Lung (tissue), 12 donors: ENCODE measurements around the gene TTC27. TPM values are rescaled to one million over a fixed set of nuclear protein-coding genes. Genes with fewer than 3 reads are reported as not detected.

Source experiments
- ATAC-seq: fragments of 200-7000 bp; cut with Tn5 transposase; one replicate; pipeline ENCODE4 v1.9.1; 2020; ENCODE audit warnings: moderate number of reproducible peaks; ENCODE audit not compliant: insufficient read depth, low FRiP score
- DNase-seq, 3 donors: peaks; one replicate each; pipeline ENCODE4 v3.0.0-alpha.2; 2013 to 2017
- H3K27ac ChIP-seq, 2 donors: one replicate each; pipeline ENCODE4 v1.5.1; 2013; ENCODE audit warnings: mild to moderate bottlenecking in 2 of 2, moderate library complexity in 2 of 2, control low read depth in 1 of 2, inconsistent platforms in 1 of 2, low read depth in 1 of 2, low read length in 1 of 2
- H3K27me3 ChIP-seq, 3 donors: one replicate each; pipeline ENCODE4 v1.5.1; 2013; ENCODE audit warnings: low read length in 2 of 3; ENCODE audit not compliant: control insufficient read depth in 3 of 3, insufficient read depth in 3 of 3
- H3K36me3 ChIP-seq, 4 donors: one replicate each; pipeline ENCODE4 v1.5.1; 2013; ENCODE audit warnings: low read length in 4 of 4, mild to moderate bottlenecking in 1 of 4, moderate library complexity in 1 of 4; ENCODE audit not compliant: control insufficient read depth in 4 of 4, insufficient read depth in 4 of 4
- H3K4me1 ChIP-seq, 5 donors: one replicate each; pipeline ENCODE4 v1.5.1; 2013; ENCODE audit warnings: low read length in 5 of 5, mild to moderate bottlenecking in 2 of 5, moderate library complexity in 1 of 5; ENCODE audit not compliant: control insufficient read depth in 5 of 5, insufficient read depth in 5 of 5
- H3K4me3 ChIP-seq: one replicate; pipeline ENCODE4 v1.5.1; 2013; ENCODE audit warnings: mild to moderate bottlenecking, control low read depth, moderate library complexity
- H3K9ac ChIP-seq, 2 donors: one replicate each; pipeline ENCODE4 v1.5.1; 2013; ENCODE audit warnings: low read length in 2 of 2, control low read depth in 1 of 2; ENCODE audit not compliant: insufficient read depth in 1 of 2
- H3K9me3 ChIP-seq, 4 donors: one replicate each; pipeline ENCODE4 v1.5.1; 2013; ENCODE audit warnings: low read length in 3 of 4, mild to moderate bottlenecking in 1 of 4, moderate library complexity in 1 of 4; ENCODE audit not compliant: control insufficient read depth in 4 of 4, insufficient read depth in 3 of 4
- WGBS, 2 donors: extraction: QIAGEN DNeasy Blood & Tissue Kit; methylation state at CpG; one replicate each; pipeline ENCODE4 v1.1.7; 2013; 5-methylcytosine and 5-hydroxymethylcytosine counted together
- polyA plus RNA-seq, 2 donors: library from polyadenylated mRNA; stranded (reverse); fragments of 200-250 nt; gene quantifications; one replicate each; pipeline ENCODE4 v1.2.1, GENCODE V29; 2013
- total RNA-seq, 2 donors: library from RNA; depleted of rRNA in 1 of 2; stranded (reverse); fragments of >200 nt in 1 of 2; gene quantifications; one replicate each; pipeline ENCODE4 v1.2.1, GENCODE V29; 2014 to 2021
- TF ChIP-seq, protein P1 (sequence below): IDR thresholded peaks from 2 replicates; pipeline ENCODE4 v1.5.1; 2012; ENCODE audit warnings: mild to moderate bottlenecking; ENCODE audit errors: control extremely low read depth, extremely low read depth
- donor health status: control.
- donor health status: control.
- donor health status: Bipolar disorder and iron deficiency.
- donor health status: healthy.
- donor health status: DM: yes; HTN: yes; CAD: no.

Gene TTC27
- total and polyA plus RNA-seq, 4 donors, result 5.2 to 17.4 (median 12.3) TPM

DNA sequence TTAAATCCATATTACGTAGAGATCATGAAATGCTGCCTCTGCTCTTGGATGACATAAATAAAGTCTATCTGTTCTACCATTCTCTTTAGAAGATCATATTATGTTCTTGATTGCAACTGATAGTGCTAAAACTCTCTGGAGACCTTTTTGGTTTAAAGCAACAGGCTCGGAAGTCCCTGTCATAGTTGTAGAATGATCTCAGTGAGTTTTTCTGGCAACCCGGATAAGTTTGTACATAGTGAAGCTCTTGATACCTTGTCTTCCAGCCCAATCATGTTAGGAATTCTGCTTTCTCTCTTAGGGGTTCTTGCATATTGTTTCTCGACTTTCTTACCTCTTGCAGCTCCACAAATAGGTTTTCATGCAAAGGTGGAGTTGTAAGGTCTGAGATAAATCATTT is 156.1 kb downstream of the TTC27 start:
- peaks cover 0 to 7% (median 2%) of the 10 kb centered on the region in 4 donors for H3K36me3 ChIP-seq
- ATAC-seq (no peak), DNase-seq (no peak)
- no peak overlapping the region for H3K27ac ChIP-seq
- TF ChIP-seq, protein P1, sequence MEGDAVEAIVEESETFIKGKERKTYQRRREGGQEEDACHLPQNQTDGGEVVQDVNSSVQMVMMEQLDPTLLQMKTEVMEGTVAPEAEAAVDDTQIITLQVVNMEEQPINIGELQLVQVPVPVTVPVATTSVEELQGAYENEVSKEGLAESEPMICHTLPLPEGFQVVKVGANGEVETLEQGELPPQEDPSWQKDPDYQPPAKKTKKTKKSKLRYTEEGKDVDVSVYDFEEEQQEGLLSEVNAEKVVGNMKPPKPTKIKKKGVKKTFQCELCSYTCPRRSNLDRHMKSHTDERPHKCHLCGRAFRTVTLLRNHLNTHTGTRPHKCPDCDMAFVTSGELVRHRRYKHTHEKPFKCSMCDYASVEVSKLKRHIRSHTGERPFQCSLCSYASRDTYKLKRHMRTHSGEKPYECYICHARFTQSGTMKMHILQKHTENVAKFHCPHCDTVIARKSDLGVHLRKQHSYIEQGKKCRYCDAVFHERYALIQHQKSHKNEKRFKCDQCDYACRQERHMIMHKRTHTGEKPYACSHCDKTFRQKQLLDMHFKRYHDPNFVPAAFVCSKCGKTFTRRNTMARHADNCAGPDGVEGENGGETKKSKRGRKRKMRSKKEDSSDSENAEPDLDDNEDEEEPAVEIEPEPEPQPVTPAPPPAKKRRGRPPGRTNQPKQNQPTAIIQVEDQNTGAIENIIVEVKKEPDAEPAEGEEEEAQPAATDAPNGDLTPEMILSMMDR, result no peak
- H3K27me3 ChIP-seq, result no peaks in the 10 kb centered on the region
- H3K9me3 ChIP-seq, result peaks cover 0 to 10% (median 2%) of the 10 kb centered on the region in 4 donors
- no peak overlapping the region for H3K9ac ChIP-seq
- H3K4me3 ChIP-seq, result no peak overlapping the region
- 88 to 90% methylated on average over 4 of the region's 4 CpGs for WGBS, 2 donors
- peaks cover 0 to 17% (median 4%) of the 10 kb centered on the region in 5 donors for H3K4me1 ChIP-seq

DNA sequence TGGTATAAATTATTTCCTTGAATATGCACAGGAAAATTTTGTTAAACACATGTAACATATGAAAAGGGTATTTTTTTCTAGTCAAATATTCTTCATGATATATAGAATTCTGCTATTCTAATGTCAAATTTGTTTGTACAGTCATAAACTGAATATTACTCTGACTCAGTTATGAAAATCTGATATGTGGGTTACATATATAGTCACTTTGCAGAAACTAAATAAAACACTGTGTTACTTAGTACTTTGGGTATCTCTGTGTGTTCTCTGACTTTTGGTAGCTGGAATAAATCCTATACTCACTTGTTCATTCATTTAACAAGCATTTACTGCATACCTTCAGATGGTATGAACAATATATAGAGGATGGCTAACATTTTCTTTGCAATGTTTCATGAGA is 159.4 kb downstream of the TTC27 start:
- peaks cover 0 to 3% (median 0%) of the 10 kb centered on the region in 4 donors for H3K36me3 ChIP-seq
- TF ChIP-seq, protein P1, result no peak
- H3K27ac ChIP-seq, result no peak overlapping the region
- H3K4me3 ChIP-seq, result no peak overlapping the region
- no peak for ATAC-seq
- no peaks in the 10 kb centered on the region for H3K27me3 ChIP-seq
- H3K4me1 ChIP-seq, result peaks cover 0 to 24% (median 4%) of the 10 kb centered on the region in 5 donors
- DNase-seq, result no peak
- H3K9ac ChIP-seq, result no peak overlapping the region
- H3K9me3 ChIP-seq, result peaks cover 0 to 3% (median 0%) of the 10 kb centered on the region in 4 donors

GRCh38 chr2:32788114-32788513 is 160.3 kb downstream of the TTC27 start:
- TF ChIP-seq, protein P1, result no peak
- Histone ChIP-seq H3K36me3 (peaks cover 0 to 2% (median 0%) of the 10 kb centered on the region in 4 donors), H3K4me1 (peaks cover 0 to 28% (median 4%) of the 10 kb centered on the region in 5 donors), H3K27me3 (no peaks in the 10 kb centered on the region), H3K9ac (no peak overlapping the region), H3K27ac (no peak overlapping the region), H3K9me3 (peaks cover 0 to 3% (median 0%) of the 10 kb centered on the region in 4 donors), H3K4me3 (no peak overlapping the region)
- DNase-seq, result peak; percentile 26 to 73 (median 71)
- ATAC-seq, result no peak
- WGBS, 2 donors, result 64 to 73% methylated on average over 1 of the region's 1 CpG

GRCh38 chr2:32792416-32792815 is 164.6 kb downstream of the TTC27 start:
- 84 to 95% methylated on average over 1 of the region's 1 CpG for WGBS, 2 donors

More at GRCh38 chr2:32792416-32792815, 164.6 kb downstream of the TTC27 start:
- H3K27me3 ChIP-seq, result no peaks in the 10 kb centered on the region
- peaks cover 0 to 19% (median 4%) of the 10 kb centered on the region in 5 donors for H3K4me1 ChIP-seq
- no peaks in the 10 kb centered on the region for H3K9me3 ChIP-seq
- DNase-seq (peak in 2 of 3 donors; percentile 19 to 45), ATAC-seq (peak; percentile 75)
- H3K9ac ChIP-seq, result no peak overlapping the region
- no peaks in the 10 kb centered on the region for H3K36me3 ChIP-seq
- H3K4me3 ChIP-seq, result no peak overlapping the region
- H3K27ac ChIP-seq, result no peak overlapping the region
- TF ChIP-seq, protein P1, result no peak
